COLO829 (cell line): ENCODE measurements around the gene GPR107.

Experiments used
- DNase-seq: peaks from one replicate; pipeline ENCODE4 v3.0.0; 2012; ENCODE audit warnings: low spot score

The GPR107 gene

DNA sequence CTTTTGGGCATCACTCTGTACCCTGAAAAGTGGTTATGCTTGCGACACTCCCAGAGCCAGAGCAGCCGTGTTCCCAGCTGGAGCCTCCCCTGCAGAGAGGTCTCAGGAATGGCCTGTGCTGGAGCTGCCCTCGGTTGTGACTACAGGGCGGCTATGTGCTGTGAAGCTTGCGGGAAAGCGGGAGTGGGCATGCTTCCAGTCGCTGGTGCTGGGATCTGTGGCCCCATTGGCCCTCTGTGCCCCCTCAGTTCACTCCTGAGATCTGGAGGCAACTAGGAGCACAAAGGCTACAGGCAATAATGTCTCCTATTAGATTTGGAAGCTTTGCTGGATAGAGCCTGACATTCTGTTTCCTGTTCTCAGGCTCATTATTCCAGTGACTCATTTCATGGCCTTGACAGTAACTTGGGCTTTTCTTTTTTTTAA, 56.9 kb downstream of the GPR107 start:
- no peak for DNase-seq

DNA sequence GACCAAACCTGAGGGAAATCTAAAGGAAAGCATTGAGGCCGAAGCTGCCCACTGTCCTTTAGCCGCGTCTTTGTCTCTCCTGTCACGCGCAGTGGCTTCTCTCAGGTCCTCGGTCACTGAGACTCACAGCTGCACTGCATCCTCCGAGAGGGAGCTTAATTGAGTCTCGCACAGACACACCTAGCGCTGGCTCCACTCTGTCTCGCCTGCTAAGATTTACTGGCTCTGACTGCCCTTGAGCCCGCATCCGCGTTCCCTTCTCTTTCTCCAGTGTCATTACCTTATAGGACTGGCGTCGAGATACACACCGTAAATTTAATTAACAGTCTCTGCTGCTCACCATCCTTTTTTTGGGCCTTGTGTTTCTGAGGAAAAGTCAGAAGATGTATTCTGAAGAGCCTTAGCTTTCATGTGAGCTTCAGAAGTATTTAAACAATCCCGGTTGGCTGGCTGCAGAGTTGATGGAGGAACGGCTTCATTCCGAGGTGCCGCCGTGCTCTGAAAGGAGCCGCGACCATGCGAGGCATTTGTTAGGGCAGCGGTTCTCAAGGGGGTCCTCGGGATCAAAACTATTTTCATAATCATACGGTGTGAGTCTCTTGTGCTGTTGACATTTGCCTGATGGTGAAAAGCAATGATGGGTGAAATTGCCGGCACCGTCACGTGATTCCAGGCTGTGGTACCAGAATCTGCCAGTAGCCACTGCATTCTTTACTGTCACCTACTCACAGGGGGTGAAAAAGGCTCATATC, 58.3 kb downstream of the GPR107 start:
- no peak for DNase-seq

DNA sequence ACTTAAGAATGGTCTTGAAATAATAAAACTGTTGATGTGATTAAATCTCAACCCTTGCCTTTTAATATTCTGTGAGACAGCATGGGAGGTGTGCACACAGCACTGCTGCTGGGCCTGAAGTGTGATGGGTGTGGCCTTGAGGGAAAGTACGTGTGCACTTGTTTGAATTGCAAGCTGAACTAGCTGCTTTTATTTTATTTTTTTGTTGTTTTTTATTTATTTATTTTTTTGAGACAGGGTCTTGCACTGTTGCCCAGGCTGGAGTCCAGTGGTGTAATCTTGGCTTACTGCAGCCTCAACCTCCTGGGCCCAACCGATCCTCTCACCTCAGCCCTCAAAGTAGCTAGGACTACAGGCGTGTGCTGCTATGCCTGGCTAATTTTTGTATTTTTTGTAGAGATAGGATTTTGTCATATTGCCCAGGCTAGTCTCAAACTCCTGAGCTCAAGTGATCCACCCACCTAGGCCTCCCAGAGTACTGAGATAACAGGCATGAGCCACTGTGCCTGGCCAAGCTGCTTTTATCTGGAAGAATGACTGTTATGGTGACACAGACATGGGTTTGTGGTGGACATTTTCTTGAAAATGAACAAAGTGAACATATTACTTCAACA, 58.9 kb downstream of the GPR107 start:
- DNase-seq = no peak

DNA sequence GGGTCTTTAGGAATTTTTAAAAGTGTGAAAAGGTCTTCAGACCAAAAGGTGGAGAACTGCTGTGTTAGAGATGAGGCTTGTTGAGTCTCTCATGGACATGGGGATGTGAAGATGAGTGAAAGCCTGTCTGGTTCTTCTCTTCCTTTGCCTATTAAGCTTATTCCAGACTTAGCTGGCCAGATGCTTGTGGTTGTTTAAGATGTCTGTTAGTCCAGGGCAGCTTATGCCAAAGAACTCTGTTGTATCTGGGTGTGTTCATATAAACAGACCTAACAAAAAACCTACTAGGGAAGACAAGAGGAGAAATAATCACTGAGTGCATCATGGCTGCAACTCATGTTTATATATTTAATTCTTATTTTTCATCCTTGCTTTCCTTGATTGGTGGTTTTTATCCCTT, 61.0 kb downstream of the GPR107 start:
- no peak for DNase-seq

DNA sequence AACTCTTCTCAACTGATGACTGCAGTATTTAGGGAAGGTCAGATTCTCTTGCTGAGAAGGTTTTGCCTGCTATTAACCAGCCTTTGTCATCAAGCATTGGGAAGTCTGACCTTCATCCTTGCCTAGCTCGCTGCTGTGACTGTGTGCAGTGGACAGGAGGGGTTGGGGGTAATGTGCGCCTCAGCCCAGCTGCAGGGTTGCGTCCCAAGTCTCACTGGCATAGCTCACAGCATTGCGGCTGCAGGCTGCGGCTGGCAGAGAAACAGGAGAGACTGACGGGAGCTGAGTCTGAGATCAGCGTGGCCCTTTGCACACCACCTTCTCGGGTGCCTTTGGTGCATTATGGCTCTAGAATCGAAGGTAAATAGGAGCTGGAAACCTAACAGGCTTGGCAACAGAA, 62.6 kb downstream of the GPR107 start:
- DNase-seq = no peak

DNA sequence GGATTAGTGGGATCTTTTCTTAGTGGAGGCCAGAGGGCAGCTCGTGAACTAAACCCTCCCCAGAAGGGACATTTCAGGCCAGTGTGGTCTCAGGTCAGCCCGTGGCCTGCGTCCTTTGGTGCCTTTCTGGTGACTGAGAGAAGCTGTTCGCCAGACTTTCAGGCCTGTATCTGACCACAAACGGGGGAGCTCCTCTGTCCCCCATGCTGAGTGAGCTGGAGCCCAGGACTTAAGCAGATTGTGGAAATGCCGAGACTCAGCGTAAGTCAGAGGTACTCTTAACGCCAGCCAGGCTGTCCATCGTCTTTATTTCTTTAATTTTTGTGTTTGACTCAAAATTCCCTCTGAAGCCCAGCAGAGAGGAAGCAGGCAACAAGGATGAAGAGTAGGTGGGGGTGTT, 63.7 kb downstream of the GPR107 start:
- DNase-seq = no peak

DNA sequence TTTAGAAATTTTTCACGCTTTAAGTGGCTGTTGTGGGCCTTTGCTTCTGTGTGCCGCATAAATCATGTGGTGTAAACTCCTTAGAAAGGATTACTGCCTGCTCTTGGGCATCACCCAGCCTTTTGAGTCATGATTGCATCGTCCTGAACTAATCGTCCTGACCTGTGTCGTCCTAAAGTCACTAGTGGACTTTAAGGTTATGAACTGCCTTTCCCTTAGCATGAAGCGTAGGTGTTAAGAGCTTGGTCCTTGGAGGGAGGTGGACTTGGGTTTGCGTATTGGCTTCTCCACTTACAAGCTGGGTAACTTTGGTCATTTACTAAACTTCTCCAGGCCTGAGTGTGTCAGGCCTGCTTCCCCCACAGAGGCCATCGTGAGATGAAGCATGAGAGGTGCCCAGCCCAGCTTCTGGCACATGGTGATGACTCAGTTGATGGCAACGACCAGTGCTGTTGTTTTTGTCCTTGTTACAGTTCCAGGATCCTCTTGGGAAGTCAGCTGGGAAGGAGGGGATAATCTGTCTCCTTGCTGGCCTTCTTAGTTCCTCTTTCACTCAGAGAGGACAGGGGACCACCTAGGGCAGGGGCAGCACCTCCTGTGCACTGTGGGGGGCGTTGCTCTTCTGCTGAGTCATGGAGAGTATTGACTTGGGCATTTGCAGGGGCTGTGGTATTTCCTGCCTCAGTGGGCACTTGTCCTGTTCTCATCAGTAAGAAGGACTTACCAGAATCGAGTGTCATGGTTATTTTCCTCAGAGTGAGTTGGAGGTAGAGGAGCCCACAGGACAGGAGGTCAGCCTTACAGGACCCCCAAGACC, 64.3 kb downstream of the GPR107 start:
- peak; percentile 42 for DNase-seq

DNA sequence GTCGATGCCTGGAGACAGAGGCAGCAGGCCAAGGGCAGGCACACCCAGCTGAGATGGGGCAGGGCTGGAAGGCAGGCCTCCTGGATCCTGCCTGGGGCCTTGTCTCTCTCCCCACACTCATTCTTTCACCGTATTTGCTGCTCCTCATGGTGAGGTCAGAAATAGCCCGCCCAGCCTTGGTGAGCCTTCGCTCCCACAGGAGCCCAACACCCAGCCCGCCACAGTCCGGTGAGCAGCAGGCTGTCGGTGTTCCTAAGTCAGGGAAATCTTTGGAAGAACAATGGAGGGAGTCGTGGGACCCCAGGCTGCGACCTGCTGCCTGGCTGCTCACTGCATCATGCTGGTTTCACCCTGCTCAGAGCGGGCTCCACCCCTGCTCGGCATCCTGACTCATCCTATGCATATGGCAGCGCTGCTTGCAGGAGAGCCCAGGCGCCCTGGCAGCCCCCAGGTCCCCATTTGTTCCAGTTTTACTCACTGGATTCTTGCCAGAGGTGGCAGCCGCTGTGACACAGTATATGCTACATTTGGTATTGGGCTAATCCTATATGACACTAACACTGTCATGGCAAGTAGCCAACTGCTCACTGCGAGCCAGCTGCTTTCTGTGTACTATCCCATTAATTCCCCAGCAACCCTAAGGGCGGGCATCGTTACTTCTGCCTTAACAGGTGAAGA, 65.3 kb downstream of the GPR107 start:
- no peak for DNase-seq

DNA sequence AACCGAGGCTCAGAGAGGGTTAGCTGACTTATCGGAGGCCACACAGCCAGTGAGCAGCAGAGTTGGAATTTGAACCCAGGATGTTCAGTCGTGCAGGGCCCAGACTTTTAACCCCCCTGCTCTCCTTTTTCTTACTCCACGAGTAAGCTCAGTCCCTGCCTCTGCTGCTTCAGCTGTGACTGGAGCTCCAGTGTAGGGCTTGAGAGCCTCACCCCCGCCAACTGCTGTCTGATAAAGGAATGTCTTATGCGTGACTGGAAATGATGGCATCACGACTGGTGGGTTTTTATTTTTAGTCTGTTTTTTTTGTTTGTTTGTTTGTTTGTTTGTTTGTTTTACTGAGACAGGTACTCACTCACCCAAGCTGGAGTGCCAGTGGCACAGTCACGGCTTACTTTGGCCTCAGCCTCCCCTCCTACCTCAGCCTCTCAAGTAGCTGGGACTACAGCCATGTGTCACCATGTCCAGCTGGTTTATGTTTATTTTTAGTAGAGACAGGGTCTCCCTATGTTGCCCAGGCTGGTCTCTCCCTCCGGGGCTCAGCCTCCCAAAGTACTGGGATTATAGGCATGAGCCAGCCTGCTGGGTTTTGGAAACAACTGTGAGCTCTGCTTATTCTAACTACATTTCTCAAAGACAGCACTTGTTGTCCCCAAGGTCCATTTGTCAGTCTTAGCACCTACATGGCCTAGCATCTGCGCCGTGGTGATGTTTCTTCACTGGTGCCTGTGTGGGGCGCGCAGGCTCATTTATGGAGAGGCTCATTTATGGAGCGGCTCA, 66.0 kb downstream of the GPR107 start:
- no peak for DNase-seq

DNA sequence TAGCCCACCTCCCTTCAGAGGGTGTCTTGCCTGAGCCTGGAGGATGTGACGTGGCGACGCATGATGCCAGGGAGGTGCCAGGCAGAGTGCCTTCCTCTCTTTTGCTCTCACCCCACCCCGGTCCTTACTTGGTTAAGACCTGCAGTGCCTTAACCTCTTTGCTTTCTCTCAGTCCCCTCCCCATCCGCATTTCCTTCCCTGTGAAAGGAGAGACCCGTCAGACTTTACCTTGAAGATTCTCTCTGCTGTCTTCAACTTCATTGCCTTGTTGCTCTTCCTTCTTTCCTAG, 66.5 kb downstream of the GPR107 start:
- no peak for DNase-seq

DNA sequence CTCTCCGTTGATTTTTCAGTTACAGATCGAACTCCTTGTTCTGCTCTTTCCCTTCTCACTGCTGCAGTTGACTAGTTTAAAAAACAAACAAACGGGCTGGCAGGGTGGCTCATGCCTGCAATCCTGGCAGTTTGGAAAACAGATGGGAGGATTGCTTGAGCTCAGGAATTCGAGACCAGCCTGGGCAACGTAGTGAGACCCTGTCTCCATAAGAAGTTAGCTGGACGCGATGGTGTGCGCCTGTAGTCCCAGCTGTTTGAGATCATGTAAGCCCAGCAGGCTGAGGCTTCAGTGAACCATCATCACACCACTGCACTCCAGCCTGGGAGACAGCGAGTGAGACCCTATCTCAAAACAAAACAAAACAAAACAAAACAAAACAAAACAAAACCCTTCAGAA, 67.1 kb downstream of the GPR107 start:
- DNase-seq = no peak

DNA sequence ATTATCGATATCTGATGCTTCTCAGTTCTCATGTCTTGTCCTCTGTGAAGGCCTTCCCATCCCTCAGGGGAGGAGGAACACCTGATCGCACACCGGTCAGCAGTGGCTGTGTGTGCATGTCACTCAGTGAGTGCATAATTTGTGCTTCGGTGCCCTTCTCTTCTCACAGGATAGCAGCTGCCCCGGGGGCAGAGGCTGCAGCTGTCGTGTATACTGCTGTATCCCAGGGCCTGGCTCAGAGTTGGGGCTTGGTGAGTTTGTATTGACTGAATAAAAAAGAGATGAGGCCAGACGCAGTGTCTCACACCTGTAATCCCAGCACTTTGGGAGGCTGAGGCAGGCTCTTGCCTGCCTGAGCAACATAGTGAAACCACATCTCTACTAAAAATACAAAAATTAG, 68.8 kb downstream of the GPR107 start:
- no peak for DNase-seq

DNA sequence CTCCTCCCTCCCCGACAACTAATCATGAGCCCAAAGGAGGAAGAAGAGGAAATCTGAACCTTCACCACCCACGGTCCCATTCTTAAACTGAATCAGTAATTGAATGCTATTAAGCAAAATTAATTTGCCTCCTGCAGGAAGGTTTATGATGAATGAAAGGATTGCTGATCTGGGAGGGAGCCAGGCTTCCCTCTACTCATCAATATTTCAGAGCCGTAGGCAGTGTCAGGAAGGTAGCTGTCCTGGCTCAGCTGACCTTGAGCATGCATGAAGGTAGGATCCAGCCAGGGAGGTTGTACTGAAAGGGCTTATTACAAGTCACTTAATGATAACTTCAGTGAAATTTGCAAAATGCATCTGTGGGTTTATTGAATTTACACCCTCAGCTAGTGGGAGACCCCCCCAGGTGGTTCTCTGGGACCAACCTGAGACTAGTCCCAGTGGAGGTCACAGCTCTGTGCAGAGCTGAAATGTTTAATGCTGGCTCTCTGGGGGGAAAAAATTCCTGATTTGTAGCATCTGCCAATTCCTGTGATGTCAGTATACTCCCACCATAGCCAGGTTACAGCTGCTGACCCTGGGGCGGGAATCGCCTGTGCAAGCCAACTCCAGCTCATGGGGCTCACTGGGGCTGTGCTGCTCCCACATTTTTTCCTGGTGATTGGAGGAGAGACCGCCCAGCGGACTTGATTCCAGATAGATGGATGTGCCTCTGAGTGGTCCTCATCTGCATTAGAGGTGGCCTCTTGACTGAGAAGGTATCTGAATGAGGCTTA, 70.6 kb downstream of the GPR107 start:
- no peak for DNase-seq

DNA sequence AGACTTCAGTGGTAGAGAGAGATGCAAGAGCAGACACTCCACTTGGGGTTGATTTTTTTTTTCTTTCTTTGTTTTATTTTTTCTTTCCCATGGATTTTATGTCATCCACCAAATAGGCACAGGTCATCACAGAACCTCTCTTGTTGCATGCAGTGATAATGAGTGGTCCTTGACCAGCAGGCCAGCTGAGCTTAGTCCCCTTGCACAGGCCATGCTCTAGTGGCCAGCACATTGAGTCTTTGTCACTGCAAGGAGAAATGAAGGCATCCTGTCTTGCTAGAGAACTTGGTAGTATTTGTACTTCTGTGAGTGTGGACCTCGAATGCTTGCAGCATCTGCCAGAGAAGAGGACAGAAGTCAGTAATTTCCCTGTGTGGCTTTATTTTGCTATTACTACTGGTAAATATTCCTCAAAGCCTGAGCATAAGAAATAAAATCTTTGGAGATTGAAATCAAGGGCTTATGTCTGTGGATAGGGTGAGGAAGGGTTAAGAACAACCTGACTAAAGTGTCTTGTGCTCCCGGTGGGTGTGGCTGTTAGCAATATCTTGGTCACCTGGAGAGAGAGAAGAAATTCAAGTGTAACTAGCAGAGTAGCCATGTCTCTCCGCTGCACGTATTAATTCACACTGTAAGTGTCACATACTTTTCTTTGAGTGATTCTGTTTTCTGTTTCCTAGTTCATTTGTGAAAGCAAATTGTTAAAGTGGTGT, 73.2 kb downstream of the GPR107 start:
- DNase-seq = no peak

DNA sequence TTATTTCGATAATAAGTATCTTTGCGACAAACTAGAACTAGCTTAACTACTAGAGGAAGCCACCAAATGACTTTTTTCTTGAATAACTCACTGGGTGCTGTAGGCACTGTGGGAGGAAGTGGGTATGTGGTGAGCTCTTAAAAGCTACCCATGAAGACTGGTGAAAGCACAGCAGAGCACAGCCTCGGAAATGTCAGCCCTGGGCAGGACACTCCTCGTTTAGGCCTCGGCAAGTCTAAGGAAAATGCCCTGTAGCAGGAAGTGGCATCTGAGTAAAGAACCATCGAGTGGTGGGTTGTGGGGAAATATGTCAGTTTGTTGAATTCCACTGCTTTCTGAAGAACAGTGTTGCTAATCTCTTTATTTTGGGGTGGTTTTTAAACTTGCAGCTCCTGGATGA, 74.5 kb downstream of the GPR107 start:
- no peak for DNase-seq

DNA sequence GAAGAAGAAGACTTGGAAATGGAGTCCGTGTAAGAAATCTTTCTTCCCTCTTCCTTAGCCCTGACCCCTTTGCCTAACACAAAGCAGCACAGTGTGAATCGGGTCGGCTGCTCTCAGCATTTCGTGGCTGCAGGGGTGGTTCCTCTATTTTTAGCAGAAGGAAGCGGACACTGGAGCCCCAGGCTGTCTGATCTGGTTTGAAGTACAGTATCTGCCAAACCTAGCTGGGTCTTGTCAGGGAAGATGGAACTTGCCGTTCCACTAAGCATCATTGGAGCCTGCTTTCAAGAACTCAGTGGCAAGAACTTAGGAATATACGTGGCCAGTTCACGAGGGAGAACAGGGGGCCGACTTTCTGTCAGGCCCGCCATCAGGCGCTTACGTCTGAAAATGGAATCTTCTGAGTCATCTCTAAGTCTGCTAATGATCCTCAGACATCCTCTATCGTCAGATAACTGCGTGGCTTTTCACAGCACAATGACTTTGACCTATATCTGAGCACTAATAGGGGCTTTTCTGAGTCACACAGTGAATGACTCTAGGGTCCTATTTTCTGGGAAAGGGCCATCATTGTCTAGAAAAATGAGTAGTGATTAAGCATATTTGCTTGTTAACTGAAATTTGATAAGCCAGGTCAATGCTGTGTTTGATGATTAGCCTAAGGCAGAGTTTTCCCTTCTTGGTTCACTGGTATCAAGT, 75.2 kb downstream of the GPR107 start:
- DNase-seq = peak; percentile 90

DNA sequence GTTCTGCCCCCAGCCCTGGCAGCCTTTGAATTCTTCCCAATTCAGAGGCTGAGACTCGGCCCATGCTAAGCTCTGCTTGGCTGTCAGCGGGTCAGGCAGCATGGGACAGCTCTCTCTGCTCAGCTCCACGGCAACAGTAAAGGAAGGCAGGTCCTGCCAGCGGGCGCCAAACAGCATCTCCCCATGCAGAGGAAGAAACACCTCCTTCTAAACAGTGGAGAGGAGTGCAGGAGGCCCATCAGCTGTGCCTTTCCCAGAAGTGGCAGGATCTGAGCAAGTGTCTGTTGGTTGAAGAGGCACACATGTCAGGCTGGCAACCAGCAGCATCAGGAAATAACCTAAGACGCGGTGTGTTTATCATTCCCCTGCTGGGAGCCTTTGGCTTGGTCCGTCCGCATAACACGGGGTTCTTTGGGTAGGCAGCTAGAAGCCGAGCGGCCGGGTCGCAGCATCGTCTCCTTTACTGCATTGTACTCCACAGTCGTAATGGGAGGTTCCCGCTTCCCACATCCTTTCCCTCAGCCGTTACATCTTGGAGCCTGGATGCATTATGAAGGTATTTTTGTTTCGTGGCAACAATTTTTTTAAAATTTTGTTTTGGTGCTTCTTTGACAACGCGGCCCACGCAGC, 75.8 kb downstream of the GPR107 start:
- no peak for DNase-seq

DNA sequence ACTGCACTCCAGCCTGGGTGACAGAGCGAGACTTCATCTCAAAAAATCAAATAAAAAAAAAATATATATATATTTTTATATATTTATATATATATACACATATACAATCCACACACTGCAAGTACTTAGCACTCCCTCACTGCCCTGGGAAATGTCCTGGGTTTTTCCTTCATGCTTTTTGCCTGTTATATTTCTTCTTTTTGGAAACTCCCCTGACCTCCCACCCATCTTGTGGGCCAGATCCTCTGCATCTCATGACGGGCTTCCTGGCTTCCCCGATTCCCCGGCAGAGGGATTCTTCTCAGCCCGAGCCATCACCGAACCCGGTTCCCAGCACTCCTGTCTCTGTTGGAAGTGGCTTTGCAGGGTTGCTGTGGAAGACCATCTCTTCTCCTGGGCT, 79.0 kb downstream of the GPR107 start:
- DNase-seq = no peak

DNA sequence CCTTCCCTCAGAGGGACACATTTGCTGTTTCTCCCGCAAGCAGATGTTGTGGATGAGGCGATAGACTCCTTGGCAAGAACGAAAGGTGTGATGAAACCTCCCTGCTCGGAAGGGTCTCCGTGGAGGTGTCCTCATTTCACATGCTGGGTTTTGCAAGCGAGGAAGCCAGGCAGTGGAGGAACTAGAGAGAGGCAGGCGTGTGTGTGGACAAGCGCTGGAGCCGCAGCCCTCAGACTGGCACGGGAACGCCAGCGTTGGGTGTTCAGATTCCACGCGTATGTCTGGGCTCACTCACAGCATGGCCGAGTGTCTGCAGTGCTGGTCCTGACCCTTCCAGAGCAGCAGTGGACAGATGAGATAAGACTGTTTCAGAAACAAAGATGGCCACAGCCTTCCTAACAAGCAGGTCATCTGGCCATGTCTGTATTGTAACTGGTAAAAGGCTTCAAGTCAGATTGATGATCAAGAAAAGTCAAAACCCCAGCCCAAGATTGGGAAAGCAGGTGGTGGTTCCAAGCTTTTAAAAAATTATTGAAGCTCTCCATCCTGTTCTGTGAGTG, 83.5 kb downstream of the GPR107 start:
- DNase-seq = no peak
